ENCODE measurements around the gene SOHLH2.

GRCh38 chr13:36146511-36147269, 67.7 kb downstream of the SOHLH2 start:
- TF ChIP-seq, protein P1, sequence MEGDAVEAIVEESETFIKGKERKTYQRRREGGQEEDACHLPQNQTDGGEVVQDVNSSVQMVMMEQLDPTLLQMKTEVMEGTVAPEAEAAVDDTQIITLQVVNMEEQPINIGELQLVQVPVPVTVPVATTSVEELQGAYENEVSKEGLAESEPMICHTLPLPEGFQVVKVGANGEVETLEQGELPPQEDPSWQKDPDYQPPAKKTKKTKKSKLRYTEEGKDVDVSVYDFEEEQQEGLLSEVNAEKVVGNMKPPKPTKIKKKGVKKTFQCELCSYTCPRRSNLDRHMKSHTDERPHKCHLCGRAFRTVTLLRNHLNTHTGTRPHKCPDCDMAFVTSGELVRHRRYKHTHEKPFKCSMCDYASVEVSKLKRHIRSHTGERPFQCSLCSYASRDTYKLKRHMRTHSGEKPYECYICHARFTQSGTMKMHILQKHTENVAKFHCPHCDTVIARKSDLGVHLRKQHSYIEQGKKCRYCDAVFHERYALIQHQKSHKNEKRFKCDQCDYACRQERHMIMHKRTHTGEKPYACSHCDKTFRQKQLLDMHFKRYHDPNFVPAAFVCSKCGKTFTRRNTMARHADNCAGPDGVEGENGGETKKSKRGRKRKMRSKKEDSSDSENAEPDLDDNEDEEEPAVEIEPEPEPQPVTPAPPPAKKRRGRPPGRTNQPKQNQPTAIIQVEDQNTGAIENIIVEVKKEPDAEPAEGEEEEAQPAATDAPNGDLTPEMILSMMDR (conservative IDR thresholded peaks at IDR 0.05; ENCODE audit: low read length): no peak
- TF ChIP-seq EZH2phosphoT487 (IDR thresholded peaks at IDR 0.05; ENCODE audit: borderline replicate concordance, low read depth, low read length): no peak
